OCI-LY7 (cell line): ENCODE data around the gene FMNL3. TPM values are rescaled to one million over a fixed set of nuclear protein-coding genes. Genes with fewer than 3 reads are reported as not detected.

ENCODE experiments used
- BruUV-seq: library from RNA; stranded (reverse); fragments of 400-500 nt; replicated peaks from 2 replicates; lab custom pipeline; 2021; lab: Mats Ljungman, UMichigan
- CTCF ChIA-PET: fragments of 300-600 bp; sonication (Branson Sonifier 250); formaldehyde crosslinking; loops from one replicate; lab custom pipeline; 2022; ENCODE audit warnings: antibody characterized with exemption; ENCODE audit not compliant: unreplicated experiment; lab: Charles Lee
- POLR2A ChIA-PET: fragments of 300-600 bp; sonication (Branson Sonifier 250); formaldehyde crosslinking; loops from one replicate; lab custom pipeline; 2022; ENCODE audit warnings: antibody characterized with exemption; lab: Charles Lee
- DNase-seq: peaks from one replicate; pipeline ENCODE4 v3.0.0-alpha.2; 2015; ENCODE audit warnings: low spot score
- H2AFZ ChIP-seq: fragments of 200-600 bp; sonication (generic), shearing (Covaris generic); 2 replicates; pipeline ENCODE4 v1.6.1; 2014; ENCODE audit warnings: mild to moderate bottlenecking, antibody characterized with exemption, low read length, moderate library complexity
- H3K27ac ChIP-seq: fragments of 200-600 bp; sonication (generic); 2 replicates; pipeline ENCODE4 v1.5.1; 2014; ENCODE audit warnings: mixed run types, low read depth, mild to moderate bottlenecking, moderate library complexity, low read length, inconsistent platforms; ENCODE audit not compliant: poor library complexity, severe bottlenecking
- H3K36me3 ChIP-seq: fragments of 200-600 bp; sonication (generic); 2 replicates; pipeline ENCODE4 v1.6.1; 2014; ENCODE audit warnings: mild to moderate bottlenecking, antibody characterized with exemption, low read length, moderate library complexity, mixed read lengths; ENCODE audit not compliant: insufficient read depth
- H3K4me1 ChIP-seq: fragments of 200-600 bp; sonication (generic); 2 replicates; pipeline ENCODE4 v1.5.1; 2014; ENCODE audit warnings: mild to moderate bottlenecking, low read length; ENCODE audit not compliant: insufficient read depth, poor library complexity, severe bottlenecking
- H3K4me2 ChIP-seq: fragments of 200-600 bp; sonication (generic); 2 replicates; pipeline ENCODE4 v1.6.1; 2014; ENCODE audit warnings: mild to moderate bottlenecking, low read length
- H3K4me3 ChIP-seq: fragments of 200-600 bp; sonication (generic); 2 replicates; pipeline ENCODE4 v1.5.1; 2014; ENCODE audit warnings: mild to moderate bottlenecking, low read depth, low read length; ENCODE audit not compliant: poor library complexity, severe bottlenecking
- H3K79me2 ChIP-seq: fragments of 200-600 bp; sonication (generic); 2 replicates; pipeline ENCODE4 v1.6.1; 2016; ENCODE audit warnings: low read depth, mild to moderate bottlenecking, low read length, moderate library complexity, mixed read lengths; ENCODE audit not compliant: insufficient read depth
- H3K9me2 ChIP-seq: fragments of 200-600 bp; sonication (generic); 2 replicates; pipeline ENCODE4 v1.6.1; 2016; ENCODE audit warnings: mild to moderate bottlenecking, low read length, mixed read lengths; ENCODE audit not compliant: insufficient read depth
- H3K9me3 ChIP-seq: fragments of 200-600 bp; sonication (generic); 2 replicates; pipeline ENCODE4 v1.6.1; 2014; ENCODE audit warnings: mild to moderate bottlenecking, mixed run types, low read length, mixed read lengths
- H4K20me1 ChIP-seq: fragments of 200-600 bp; sonication (generic); 2 replicates; pipeline ENCODE4 v1.6.1; 2014; ENCODE audit warnings: mild to moderate bottlenecking, antibody characterized with exemption, low read length, moderate library complexity, mixed read lengths; ENCODE audit not compliant: insufficient read depth
- CTCF ChIP-seq: fragments of 200-600 bp; sonication (generic); conservative IDR thresholded peaks from 2 replicates; pipeline ENCODE4 v1.5.1; 2014; ENCODE audit warnings: mild to moderate bottlenecking, antibody characterized with exemption, low read length, moderate library complexity, mixed read lengths
- EZH2phosphoT487 ChIP-seq: fragments of 200-600 bp; sonication (generic); IDR thresholded peaks from 2 replicates; pipeline ENCODE4 v1.6.1; 2018; ENCODE audit warnings: low read depth, borderline replicate concordance, mild to moderate bottlenecking, mixed run types, antibody characterized with exemption, low read length, moderate library complexity, mixed read lengths
- intact Hi-C: fragments of 100-400 bp; cut with micrococcal nuclease; formaldehyde crosslinking; loops from one replicate; pipeline ENCODE4 v1.10.0; 2022; ENCODE audit not compliant: unreplicated experiment
- total RNA-seq, 2 experiments: library from RNA; depleted of rRNA in 1 of 2; stranded (reverse); fragments of >200 nt in 1 of 2; shearing (Covaris generic) in 1 of 2; gene quantifications; 2 replicates each; pipeline ENCODE4 v1.2.3, GENCODE V29; 2014 to 2022

Gene FMNL3
- total RNA-seq, 2 experiments from 2014 or later = 13.8 to 28.7 TPM

GRCh38 chr12:49702009-49702408 lies 5.2 kb downstream of the FMNL3 start:
- BruUV-seq = no TSS peak
- Histone ChIP-seq H3K4me1 (peaks cover 93% of the 10 kb centered on the region), H3K4me2 (peak overlapping the region; percentile 51), H4K20me1 (peaks cover 10% of the 10 kb centered on the region; the same call in 1 of the 2 replicates), H2AFZ (no peak overlapping the region), H3K9me3 (no peaks in the 10 kb centered on the region), H3K4me3 (no peak overlapping the region), H3K36me3 (no peaks in the 10 kb centered on the region), H3K9me2 (no peaks in the 10 kb centered on the region), H3K79me2 (peaks cover 77% of the 10 kb centered on the region), H3K27ac (peak overlapping the region; percentile 23)
- DNase-seq = peak; percentile 56
- TF ChIP-seq CTCF (no peak), EZH2phosphoT487 (no peak)
- POLR2A ChIA-PET = interaction anchor here (1.9 to 2.1 kb wide), 2 partner anchors 11 to 31 kb away, joined by 6 to 8 read pairs; no protein-coding TSS in a partner anchor
- CTCF ChIA-PET = interaction anchor here (1.0 to 2.6 kb wide), 2 partner anchors 31 to 39 kb away, joined by 3 to 11 read pairs; no protein-coding TSS in a partner anchor
- intact Hi-C loops = no loop called here

GRCh38 chr12:49698619-49699545 lies 8.3 kb downstream of the FMNL3 start:
- BruUV-seq = no TSS peak

GRCh38 chr12:49697808-49698207 lies 9.4 kb downstream of the FMNL3 start:
- BruUV-seq = no TSS peak
- peaks cover 78% of the 10 kb centered on the region for H3K4me1 ChIP-seq

More at GRCh38 chr12:49698619-49699545, 8.3 kb downstream of the FMNL3 start:
- Histone ChIP-seq H3K36me3 (no peaks in the 10 kb centered on the region), H3K9me3 (no peaks in the 10 kb centered on the region), H4K20me1 (no peaks in the 10 kb centered on the region), H3K4me2 (peak overlapping the region; percentile 94), H3K79me2 (peaks cover 71% of the 10 kb centered on the region), H3K4me3 (peak overlapping the region; percentile 61), H2AFZ (no peak overlapping the region), H3K4me1 (peaks cover 83% of the 10 kb centered on the region), H3K9me2 (no peaks in the 10 kb centered on the region), H3K27ac (peak overlapping the region; percentile 86)
- ChIA-PET CTCF (interaction anchor here (0.6 kb wide), 1 partner anchor 34 kb away, joined by 4 read pairs; no protein-coding TSS in a partner anchor), POLR2A (interaction anchor here (0.6 to 2.4 kb wide), 7 partner anchors 19 to 995 kb away, joined by 3 to 10 read pairs (median 4); partner anchors contain the start of gene PRPF40B)
- TF ChIP-seq EZH2phosphoT487 = no peak
- DNase-seq = peak; percentile 88
- intact Hi-C loops = loop anchor here (2.0 kb wide), 1 partner anchor 36 kb away; no protein-coding TSS in a partner anchor

More at GRCh38 chr12:49697808-49698207, 9.4 kb downstream of the FMNL3 start:
- Histone ChIP-seq H4K20me1 (no peaks in the 10 kb centered on the region), H3K79me2 (peaks cover 63% of the 10 kb centered on the region), H2AFZ (no peak overlapping the region), H3K4me2 (peak overlapping the region; percentile 94), H3K9me2 (no peaks in the 10 kb centered on the region), H3K4me3 (peak overlapping the region; percentile 61), H3K9me3 (no peaks in the 10 kb centered on the region), H3K27ac (peak overlapping the region; percentile 4), H3K36me3 (no peaks in the 10 kb centered on the region)
- intact Hi-C loops = loop anchor here (2.0 kb wide), 1 partner anchor 35 kb away; no protein-coding TSS in a partner anchor
- no peak for DNase-seq
- TF ChIP-seq EZH2phosphoT487 (no peak), CTCF (no peak)
- ChIA-PET CTCF (interaction anchor here (1.5 kb wide), 1 partner anchor 49 kb away, joined by 3 read pairs; no protein-coding TSS in a partner anchor), POLR2A (interaction anchor here (0.9 to 2.4 kb wide), 7 partner anchors 9 to 43 kb away, joined by 3 to 10 read pairs (median 4); partner anchors contain the start of gene FMNL3)
